Islet precursor cell (in vitro differentiated cells): Measurements from ENCODE around the gene ZNF174.

Experiments
- DNase-seq: peaks from one replicate; pipeline ENCODE4 v3.0.0-alpha.2; 2018

Gene ZNF174

DNA sequence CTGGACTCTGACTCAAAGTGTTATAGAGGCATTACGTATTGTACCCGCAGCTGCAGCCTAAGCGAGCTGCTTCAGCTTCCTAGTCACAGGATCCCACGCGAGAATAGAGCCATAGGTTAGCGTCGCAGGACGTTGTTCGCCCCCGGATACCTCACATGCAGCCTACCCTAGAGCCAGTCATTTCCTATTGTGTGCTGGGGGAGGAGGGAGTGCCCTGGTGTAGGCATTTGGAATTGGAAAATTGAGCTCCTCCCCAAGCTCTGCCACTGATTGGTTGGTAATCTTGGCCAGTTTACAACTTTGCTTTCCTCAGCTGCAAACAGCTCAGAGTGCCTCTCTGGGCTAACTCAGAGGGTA, 43.0 kb downstream of the ZNF174 start:
- DNase-seq: peak; percentile 65

DNA sequence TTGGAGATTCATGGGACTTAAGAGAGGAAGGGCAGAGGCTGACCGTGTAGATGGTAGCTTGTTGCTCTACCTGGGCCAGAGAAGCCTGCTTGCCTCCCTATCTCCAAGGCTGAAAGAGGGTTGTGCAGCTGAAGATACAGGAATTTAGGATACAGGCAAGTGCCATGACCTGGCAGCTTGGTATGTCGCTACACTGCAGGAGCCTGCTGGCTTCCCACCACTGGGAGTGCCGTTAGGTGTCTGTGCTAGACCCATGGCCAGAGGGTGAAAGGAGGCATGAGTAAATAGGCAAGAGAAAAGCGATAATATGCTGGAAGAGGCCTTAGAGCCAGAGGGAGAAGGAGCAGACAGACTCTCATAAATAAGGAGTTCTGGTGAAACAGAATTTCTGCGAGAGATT, 53.1 kb downstream of the ZNF174 start:
- DNase-seq: peak; percentile 93

DNA sequence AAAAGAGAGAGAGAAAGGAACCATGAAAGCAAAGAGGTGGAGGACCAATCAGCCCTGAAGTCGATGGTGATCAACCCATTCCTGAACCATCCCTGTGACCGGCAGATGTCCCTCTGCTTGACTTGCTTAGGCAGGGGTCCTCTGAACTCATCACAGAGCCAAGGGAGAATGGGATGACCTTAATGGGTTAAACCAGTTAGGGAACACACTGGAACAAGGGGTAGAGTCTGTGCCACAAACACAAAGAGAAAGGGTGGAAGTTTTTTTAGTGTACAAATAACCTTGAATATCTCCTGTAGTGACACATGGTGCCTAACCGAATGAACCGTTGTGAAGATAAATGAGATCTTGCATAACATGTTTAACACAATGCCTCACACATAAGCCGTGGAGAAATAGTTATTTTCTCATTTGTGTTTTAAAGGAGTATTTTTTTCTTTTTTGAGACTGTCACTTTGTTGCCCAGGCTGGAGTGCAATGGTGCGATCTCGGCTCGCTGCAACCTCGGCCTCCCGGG, 53.7 kb downstream of the ZNF174 start:
- no peak for DNase-seq

DNA sequence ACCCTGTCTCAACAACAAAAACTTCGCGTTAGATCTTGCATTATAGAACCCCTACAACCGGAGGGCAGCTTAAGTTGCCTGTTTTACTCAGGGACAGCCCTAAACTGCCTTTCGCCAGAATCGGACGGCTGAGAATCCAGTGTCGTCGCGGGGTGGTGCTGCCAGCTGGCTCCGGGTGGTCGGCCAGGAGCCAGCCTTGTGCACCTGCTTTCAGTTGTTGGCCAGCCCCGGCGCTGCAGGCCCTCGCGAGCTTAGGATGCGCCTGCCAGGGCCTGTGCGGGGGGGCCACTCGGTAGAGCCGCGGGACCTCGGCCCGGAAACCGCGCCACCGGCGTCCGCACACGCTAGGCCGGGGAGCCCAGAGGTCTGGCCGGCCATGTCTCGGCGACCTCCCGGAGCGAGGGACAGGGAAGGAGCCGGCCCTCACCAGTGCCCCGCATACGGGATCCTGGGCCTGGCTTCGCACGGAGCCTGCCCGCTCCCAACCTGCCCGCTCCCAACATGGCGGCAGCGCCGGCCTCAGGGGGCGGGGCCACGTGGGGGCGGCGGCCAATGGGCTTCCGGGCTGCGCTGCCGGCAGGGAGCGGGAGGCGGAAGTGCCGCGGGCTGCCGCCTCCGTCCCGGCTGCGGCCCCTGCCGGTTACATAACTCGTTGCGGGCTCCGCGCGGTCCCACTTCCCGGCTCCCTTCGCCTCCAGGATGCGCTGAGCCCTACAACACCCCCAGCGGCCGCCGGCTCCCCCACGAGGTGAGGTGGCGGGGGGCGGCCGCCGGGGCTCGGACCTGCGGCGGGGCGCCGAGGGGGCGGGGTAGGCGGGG, 56.6 kb downstream of the ZNF174 start:
- peak; percentile 93 for DNase-seq

DNA sequence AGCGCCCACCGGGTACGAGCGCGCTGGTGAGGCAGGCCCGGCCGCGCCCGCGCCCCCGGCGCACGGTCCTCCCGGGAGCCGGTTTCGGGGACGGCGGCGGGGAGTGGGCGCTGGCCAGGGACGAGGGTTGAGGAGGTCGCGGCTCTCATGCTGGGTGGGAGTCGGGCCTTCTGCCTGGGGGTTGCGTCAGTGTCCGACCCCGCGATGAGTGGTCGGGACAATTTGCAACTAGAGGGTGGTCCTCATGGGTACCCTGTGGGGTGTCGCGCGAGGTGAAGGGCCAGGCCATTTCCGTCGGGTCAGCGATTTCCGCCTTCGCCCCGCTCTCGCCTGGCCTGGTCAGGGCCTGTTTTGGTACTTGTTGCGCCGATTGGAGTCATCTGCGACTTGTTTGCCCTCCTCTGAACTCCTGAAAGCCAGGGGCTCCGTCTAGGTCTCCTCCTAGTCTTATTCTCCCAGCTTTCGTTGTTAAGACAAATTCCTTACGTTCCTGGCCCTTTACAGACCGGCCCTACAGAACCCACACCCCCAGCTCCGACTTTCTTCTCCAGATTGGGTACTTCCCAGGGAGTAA, 57.4 kb downstream of the ZNF174 start:
- peak; percentile 74 for DNase-seq

DNA sequence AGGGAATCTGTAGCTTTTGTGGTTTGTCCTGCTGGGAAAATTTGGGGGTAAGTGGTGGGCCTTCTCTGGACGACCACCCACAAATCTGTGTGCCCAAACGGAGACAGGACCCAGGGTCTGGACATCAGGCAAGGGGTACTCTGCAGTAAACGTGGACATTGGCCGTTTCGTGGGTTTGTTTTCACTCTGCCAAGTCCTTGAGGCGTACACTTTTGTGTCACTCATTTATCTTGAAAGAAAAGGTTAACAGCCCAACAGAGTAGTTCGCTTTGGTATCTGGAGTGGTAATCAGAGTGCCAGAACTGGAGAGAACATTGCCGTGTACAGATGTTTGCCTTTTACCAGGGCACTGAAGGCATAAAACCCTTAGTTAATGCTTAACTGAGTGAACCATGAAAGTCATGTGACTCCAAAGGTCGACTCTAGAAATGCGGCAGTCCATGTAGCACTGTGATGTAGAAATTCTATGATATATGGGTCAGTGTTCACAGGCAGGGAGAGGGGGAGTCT, 57.9 kb downstream of the ZNF174 start:
- DNase-seq: no peak
